ENCODE data around the gene LYZL6.

LYZL6 gene

GRCh38 chr17:35930211-35931065, 13.1 kb downstream of the LYZL6 start, which contains the start of gene RDM1:
TSS of gene RDM1 (minus strand) at chr17:35930773. CDS start at chr17:35930727, 46 bp downstream.
- POLR2A ChIA-PET: interaction anchor here (0.5 kb wide), 1 partner anchor 39 kb away, joined by 4 read pairs; no protein-coding TSS in a partner anchor
- TF ChIP-seq, protein P1, sequence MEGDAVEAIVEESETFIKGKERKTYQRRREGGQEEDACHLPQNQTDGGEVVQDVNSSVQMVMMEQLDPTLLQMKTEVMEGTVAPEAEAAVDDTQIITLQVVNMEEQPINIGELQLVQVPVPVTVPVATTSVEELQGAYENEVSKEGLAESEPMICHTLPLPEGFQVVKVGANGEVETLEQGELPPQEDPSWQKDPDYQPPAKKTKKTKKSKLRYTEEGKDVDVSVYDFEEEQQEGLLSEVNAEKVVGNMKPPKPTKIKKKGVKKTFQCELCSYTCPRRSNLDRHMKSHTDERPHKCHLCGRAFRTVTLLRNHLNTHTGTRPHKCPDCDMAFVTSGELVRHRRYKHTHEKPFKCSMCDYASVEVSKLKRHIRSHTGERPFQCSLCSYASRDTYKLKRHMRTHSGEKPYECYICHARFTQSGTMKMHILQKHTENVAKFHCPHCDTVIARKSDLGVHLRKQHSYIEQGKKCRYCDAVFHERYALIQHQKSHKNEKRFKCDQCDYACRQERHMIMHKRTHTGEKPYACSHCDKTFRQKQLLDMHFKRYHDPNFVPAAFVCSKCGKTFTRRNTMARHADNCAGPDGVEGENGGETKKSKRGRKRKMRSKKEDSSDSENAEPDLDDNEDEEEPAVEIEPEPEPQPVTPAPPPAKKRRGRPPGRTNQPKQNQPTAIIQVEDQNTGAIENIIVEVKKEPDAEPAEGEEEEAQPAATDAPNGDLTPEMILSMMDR (IDR thresholded peaks at IDR 0.05; ENCODE audit: insufficient read depth, low read length, missing control alignments): no peak
- no peak for DNase-seq (ENCODE audit: low read depth, low spot score)
- H3K4me3 ChIP-seq (ENCODE audit: low read depth, low read length): peak within 1 kb of the TSS; percentile 55
- CTCF ChIA-PET: interaction anchor here (1.0 kb wide), 1 partner anchor 17 kb away, joined by 3 read pairs; no protein-coding TSS in a partner anchor

- no peak overlapping the region for H3K4me3 ChIP-seq (ENCODE audit: low read depth, low read length)
- CTCF ChIA-PET: no interaction called here
- TF ChIP-seq, protein P1 (IDR thresholded peaks at IDR 0.05; ENCODE audit: insufficient read depth, low read length, missing control alignments): no peak
- POLR2A ChIA-PET: no interaction called here
- no peak for DNase-seq (ENCODE audit: low read depth, low spot score)
Observed at GRCh38 chr17:35927714-35928113, 15.8 kb downstream of the LYZL6 start.

- DNase-seq (ENCODE audit: low read depth, low spot score): no peak
- TF ChIP-seq, protein P1 (IDR thresholded peaks at IDR 0.05; ENCODE audit: insufficient read depth, low read length, missing control alignments): no peak
- no peak overlapping the region for H3K4me3 ChIP-seq (ENCODE audit: low read depth, low read length)
- POLR2A ChIA-PET: no interaction called here
- CTCF ChIA-PET: no interaction called here
Observed at GRCh38 chr17:35923609-35924114, 19.9 kb downstream of the LYZL6 start.

DNA sequence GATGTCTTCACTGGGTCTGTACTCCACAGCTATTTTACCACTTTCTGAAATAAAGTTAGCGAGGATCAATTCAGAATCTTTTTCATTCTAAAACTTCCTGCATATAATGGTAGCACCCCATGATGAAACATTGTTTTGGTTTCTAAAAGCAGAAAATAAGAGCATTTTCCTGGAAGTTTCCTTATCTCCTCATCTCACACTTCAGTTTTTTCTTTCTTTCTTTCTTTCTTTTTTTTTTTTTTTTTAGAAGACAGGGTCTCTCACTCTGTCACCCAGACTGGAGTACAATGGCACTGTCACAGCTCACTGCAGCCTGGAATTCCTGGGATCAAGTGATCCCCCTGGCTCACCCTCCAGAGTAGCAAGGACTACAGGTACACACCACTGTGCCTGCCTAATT, 23.3 kb downstream of the LYZL6 start:
- ChIA-PET CTCF (interaction anchor here (0.6 kb wide), 1 partner anchor 156 kb away, joined by 3 read pairs; no protein-coding TSS in a partner anchor), POLR2A (no interaction called here)
- no peak for DNase-seq (ENCODE audit: low read depth, low spot score)
- H3K4me3 ChIP-seq (ENCODE audit: low read depth, low read length): no peak overlapping the region
- TF ChIP-seq, protein P1 (IDR thresholded peaks at IDR 0.05; ENCODE audit: insufficient read depth, low read length, missing control alignments): no peak

DNA sequence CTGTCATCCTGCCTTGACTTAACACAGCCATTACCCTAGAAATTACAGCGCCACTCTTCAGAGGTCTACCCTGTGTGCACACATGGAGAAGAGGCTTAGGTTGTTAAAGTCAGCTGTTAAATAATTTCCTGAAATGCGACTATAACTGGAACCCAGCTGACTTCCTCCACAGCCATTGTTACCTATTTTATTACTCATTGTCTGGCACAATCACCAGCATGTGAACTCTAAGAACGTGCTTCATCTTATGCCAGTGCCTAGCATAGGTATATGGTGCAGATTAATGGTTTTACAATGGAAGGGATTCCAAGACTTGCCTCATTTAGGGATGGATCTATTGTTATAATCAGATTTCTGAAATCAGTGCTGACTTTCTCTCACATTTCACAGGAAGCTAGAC, 24.8 kb downstream of the LYZL6 start:
- ChIA-PET CTCF (no interaction called here), POLR2A (no interaction called here)
- H3K4me3 ChIP-seq (ENCODE audit: low read depth, low read length): no peak overlapping the region
- TF ChIP-seq, protein P1 (IDR thresholded peaks at IDR 0.05; ENCODE audit: insufficient read depth, low read length, missing control alignments): no peak
- DNase-seq (ENCODE audit: low read depth, low spot score): no peak

DNA sequence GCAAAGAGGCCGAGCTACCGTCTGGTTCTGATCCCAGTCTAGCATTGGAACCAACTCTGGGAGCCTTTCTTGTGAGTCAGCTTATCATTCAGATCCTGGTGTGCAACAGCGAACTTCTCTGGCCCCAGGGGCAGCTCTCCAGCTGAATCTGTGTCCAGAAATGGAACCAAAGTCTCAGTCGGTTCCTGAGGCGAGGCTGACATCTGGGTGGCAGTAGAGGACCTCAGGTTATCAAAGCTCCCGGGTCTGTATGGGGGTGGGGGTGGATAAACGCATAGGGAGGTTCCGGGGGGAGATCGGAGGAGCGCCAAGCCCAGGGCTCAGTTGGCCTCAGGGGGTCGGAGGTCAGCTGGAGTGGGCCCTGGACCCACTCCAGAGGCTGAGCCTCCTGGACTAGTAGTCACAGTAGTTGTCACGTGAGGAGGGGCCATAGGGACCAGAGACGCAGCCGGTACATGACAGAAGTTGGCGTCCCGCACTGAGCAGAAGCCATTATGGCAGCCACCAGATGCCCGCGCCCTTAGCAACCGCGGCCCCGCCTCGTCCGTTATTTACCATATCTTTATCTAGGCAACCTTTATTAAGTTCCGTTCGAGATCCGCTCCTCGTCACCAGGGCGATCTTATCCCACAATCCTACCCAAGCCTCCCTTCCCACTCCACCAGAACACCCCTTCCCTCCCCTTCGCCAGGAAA, 25.8 kb downstream of the LYZL6 start:
- CTCF ChIA-PET: no interaction called here
- TF ChIP-seq, protein P1 (IDR thresholded peaks at IDR 0.05; ENCODE audit: insufficient read depth, low read length, missing control alignments): no peak
- DNase-seq (ENCODE audit: low read depth, low spot score): no peak
- POLR2A ChIA-PET: no interaction called here
- no peak overlapping the region for H3K4me3 ChIP-seq (ENCODE audit: low read depth, low read length)

Data from AG04449 (cell line).